ENCODE data around the gene GPRC5B. TPM values are rescaled to one million over a fixed set of nuclear protein-coding genes. Genes with fewer than 3 reads are reported as not detected.

The GPRC5B gene
- total RNA-seq, 1 donor from 2014 or later, result 140 TPM

GRCh38 chr16:19837331-19837980 is 47.2 kb downstream of the GPRC5B start:
- no peaks in the 10 kb centered on the region for H3K27me3 Mint-ChIP-seq (ENCODE audit: unreplicated experiment)
- H3K27ac Mint-ChIP-seq (ENCODE audit: unreplicated experiment), result no peak overlapping the region
- no peak overlapping the region for H3K4me3 Mint-ChIP-seq (ENCODE audit: unreplicated experiment)
- TF ChIP-seq, protein P1, sequence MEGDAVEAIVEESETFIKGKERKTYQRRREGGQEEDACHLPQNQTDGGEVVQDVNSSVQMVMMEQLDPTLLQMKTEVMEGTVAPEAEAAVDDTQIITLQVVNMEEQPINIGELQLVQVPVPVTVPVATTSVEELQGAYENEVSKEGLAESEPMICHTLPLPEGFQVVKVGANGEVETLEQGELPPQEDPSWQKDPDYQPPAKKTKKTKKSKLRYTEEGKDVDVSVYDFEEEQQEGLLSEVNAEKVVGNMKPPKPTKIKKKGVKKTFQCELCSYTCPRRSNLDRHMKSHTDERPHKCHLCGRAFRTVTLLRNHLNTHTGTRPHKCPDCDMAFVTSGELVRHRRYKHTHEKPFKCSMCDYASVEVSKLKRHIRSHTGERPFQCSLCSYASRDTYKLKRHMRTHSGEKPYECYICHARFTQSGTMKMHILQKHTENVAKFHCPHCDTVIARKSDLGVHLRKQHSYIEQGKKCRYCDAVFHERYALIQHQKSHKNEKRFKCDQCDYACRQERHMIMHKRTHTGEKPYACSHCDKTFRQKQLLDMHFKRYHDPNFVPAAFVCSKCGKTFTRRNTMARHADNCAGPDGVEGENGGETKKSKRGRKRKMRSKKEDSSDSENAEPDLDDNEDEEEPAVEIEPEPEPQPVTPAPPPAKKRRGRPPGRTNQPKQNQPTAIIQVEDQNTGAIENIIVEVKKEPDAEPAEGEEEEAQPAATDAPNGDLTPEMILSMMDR (IDR thresholded peaks at IDR 0.05; ENCODE audit: unreplicated experiment), result no peak
- H3K9me3 Mint-ChIP-seq (ENCODE audit: unreplicated experiment), result no peaks in the 10 kb centered on the region
- H3K36me3 Mint-ChIP-seq (ENCODE audit: low read depth, unreplicated experiment), result no peaks in the 10 kb centered on the region
- no peak for DNase-seq (ENCODE audit: low spot score)
- peaks cover 10% of the 10 kb centered on the region for H3K4me1 Mint-ChIP-seq (ENCODE audit: unreplicated experiment)

- no peaks in the 10 kb centered on the region for H3K36me3 Mint-ChIP-seq (ENCODE audit: low read depth, unreplicated experiment)
- no peak for DNase-seq (ENCODE audit: low spot score)
- TF ChIP-seq, protein P1 (IDR thresholded peaks at IDR 0.05; ENCODE audit: unreplicated experiment), result no peak
- no peaks in the 10 kb centered on the region for H3K9me3 Mint-ChIP-seq (ENCODE audit: unreplicated experiment)
- H3K4me1 Mint-ChIP-seq (ENCODE audit: unreplicated experiment), result peaks cover 9% of the 10 kb centered on the region
- H3K4me3 Mint-ChIP-seq (ENCODE audit: unreplicated experiment), result no peak overlapping the region
- no peak overlapping the region for H3K27ac Mint-ChIP-seq (ENCODE audit: unreplicated experiment)
- no peaks in the 10 kb centered on the region for H3K27me3 Mint-ChIP-seq (ENCODE audit: unreplicated experiment)
Measured at GRCh38 chr16:19835968-19836421, 48.7 kb downstream of the GPRC5B start.

- Mint-ChIP-seq H3K27ac (ENCODE audit: unreplicated experiment) (no peak overlapping the region), H3K36me3 (ENCODE audit: low read depth, unreplicated experiment) (peaks cover 1% of the 10 kb centered on the region), H3K4me3 (ENCODE audit: unreplicated experiment) (no peak overlapping the region), H3K4me1 (ENCODE audit: unreplicated experiment) (peaks cover 12% of the 10 kb centered on the region), H3K9me3 (ENCODE audit: unreplicated experiment) (no peaks in the 10 kb centered on the region), H3K27me3 (ENCODE audit: unreplicated experiment) (no peaks in the 10 kb centered on the region)
- TF ChIP-seq, protein P1 (IDR thresholded peaks at IDR 0.05; ENCODE audit: unreplicated experiment), result no peak
- no peak for DNase-seq (ENCODE audit: low spot score)
Measured at GRCh38 chr16:19835196-19835595, 49.5 kb downstream of the GPRC5B start.

- H3K9me3 Mint-ChIP-seq (ENCODE audit: unreplicated experiment), result no peaks in the 10 kb centered on the region
- H3K27me3 Mint-ChIP-seq (ENCODE audit: unreplicated experiment), result no peaks in the 10 kb centered on the region
Measured at GRCh38 chr16:19833581-19833980, 51.1 kb downstream of the GPRC5B start.

GRCh38 chr16:19833176-19833575 is 51.5 kb downstream of the GPRC5B start:
- no peak overlapping the region for H3K4me3 Mint-ChIP-seq (ENCODE audit: unreplicated experiment)

More at GRCh38 chr16:19833581-19833980, 51.1 kb downstream of the GPRC5B start:
- no peak for DNase-seq (ENCODE audit: low spot score)
- Mint-ChIP-seq H3K4me1 (ENCODE audit: unreplicated experiment) (peaks cover 12% of the 10 kb centered on the region), H3K27ac (ENCODE audit: unreplicated experiment) (no peak overlapping the region), H3K36me3 (ENCODE audit: low read depth, unreplicated experiment) (peaks cover 5% of the 10 kb centered on the region), H3K4me3 (ENCODE audit: unreplicated experiment) (no peak overlapping the region)
- TF ChIP-seq, protein P1 (IDR thresholded peaks at IDR 0.05; ENCODE audit: unreplicated experiment), result no peak

More at GRCh38 chr16:19833176-19833575, 51.5 kb downstream of the GPRC5B start:
- TF ChIP-seq, protein P1 (IDR thresholded peaks at IDR 0.05; ENCODE audit: unreplicated experiment), result no peak
- no peaks in the 10 kb centered on the region for H3K9me3 Mint-ChIP-seq (ENCODE audit: unreplicated experiment)
- no peaks in the 10 kb centered on the region for H3K27me3 Mint-ChIP-seq (ENCODE audit: unreplicated experiment)
- no peak for DNase-seq (ENCODE audit: low spot score)
- H3K36me3 Mint-ChIP-seq (ENCODE audit: low read depth, unreplicated experiment), result peaks cover 5% of the 10 kb centered on the region
- peaks cover 11% of the 10 kb centered on the region for H3K4me1 Mint-ChIP-seq (ENCODE audit: unreplicated experiment)
- no peak overlapping the region for H3K27ac Mint-ChIP-seq (ENCODE audit: unreplicated experiment)
